HG03108 (cell line): ENCODE data around the gene HOXA6.

Source experiments
- ATAC-seq: cut with Tn5 transposase; IDR thresholded peaks from one replicate; pipeline ENCODE4 v1.9.1; 2021; ENCODE audit warnings: moderate library complexity; ENCODE audit not compliant: unreplicated experiment

The HOXA6 gene

GRCh38 chr7:27100694-27101170 is 46.8 kb downstream of the HOXA6 start:
- ATAC-seq: no peak

DNA sequence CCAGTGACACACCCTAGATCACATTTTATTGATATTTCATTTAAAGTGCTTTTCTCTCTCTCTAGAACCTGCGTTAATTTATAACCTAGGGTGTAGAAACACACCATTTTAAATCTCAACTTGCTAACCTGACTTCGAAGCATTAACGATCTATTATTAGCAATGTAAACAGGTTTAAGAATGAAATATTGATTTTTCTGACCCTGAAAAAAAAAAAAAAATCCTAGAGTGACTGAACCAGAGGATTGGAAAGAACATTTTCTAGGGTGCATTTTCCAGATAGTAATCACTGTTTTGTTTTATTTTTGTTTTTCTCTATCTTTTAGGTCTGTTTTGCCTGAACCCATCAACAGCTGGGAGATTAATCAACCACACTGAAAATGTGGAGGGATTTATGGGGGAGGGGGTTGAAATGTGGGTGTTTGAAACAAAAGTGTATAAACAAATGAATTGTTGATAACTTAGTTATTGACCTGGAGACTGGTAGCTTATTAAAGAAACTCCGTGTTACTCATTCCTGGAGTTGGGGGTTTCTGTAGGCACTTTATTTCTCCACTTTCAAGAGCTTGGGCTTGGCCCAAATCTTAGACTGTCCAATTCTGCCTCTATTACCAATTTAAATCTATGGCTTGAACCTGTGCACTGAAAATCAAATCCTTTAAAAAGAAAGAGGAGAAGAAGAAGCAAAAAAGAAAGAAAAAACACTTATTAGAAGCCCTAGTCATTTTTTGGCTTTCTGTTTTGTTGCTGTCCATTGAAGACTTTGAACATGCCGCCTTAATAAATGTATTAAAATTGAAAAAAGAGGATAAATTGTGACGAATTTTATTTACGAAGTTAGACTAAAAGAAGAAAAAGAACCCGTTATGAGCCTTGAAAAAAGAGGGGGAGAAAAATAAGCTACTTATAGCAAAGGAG is 47.9 kb downstream of the HOXA6 start:
- no peak for ATAC-seq

GRCh38 chr7:27098578-27099451 is 48.8 kb downstream of the HOXA6 start:
- ATAC-seq: no peak

DNA sequence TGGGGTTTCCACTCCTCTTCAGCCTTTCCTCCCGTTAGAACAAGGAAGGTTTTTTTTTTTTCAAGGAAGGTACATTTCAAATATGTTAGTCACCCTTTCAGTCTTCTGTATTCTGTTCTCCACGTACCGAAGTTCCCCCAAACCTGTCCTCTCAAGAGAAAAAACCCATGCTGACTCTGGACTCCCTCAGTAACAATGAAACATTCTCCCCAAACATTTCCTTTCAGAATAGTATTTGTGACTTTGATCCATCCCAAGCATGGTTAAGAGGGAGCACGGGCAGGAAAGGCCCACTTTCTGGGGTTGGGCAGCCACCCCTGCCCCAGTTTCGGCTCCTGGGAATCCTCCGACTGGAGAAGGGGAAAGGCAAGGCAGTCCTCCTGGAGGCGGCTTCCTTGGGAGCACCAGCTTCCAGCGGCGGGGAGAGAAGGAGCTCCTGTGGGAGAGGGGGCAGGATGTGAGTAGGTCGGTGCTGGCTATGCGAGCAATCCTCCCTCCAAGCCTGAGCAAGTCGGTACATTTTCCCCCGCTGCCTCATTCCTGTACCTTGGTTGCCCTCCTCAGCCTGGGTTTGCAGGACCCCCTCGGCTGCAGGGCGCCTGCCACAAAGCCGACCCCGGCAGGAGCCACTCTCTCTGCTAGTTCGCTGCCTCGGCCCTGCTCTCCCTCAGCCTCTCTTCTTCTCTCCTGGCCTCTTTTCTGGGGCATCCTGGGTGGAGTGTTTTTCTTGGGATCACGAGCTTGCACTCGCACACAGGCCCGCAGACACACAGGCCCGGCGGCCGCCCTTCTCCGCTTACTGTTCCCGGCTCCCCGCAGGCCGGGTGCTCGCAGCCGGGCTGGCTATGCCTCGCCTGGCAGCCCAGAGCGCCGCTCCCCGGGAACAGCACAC is 49.6 kb downstream of the HOXA6 start:
- ATAC-seq: no peak

GRCh38 chr7:27096768-27097514 is 50.6 kb downstream of the HOXA6 start:
- no peak for ATAC-seq

DNA sequence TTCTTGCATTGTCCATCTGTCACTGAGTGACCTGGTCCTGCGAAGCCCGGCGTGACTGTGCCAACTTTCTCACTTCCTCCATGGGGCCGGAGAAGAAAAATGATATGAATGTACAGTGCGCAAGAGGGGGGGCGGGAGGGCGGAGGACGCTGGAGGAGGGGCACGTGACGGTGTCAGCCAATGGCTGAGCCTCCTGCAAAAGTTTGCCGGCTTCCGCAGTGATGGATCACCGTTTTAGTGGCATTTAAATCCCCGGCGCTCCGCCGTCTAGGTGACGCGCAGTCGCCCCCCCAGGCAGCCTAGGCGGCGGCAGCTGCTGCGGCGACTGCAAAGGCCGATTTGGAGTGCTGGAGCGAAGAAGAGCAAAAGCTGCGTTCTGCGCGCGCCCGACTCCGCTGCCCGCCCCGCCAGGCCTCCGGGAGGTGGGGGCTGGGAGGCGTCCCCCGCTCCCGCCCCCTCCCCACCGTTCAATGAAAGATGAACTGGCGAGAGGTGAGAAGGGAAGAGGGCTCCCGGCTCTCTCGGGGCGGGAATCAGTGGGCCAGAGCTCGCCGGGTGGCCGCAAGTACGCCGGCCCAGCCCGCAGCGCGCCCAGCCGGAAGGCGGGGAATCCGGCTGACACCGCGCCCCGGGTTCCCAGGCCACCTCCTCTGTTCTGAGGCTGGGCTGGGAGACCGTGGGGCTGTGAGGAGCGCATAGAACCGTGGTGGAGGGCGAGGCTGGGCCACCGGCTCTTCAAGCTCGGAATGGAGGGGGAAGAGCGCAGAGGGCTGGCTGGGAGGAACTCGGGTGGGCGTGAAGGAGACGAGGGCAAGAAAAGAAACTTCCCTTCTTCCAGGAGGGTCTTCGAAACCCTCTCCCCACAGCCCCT is 51.4 kb downstream of the HOXA6 start, which contains the start of gene HOXA1:
TSS of gene HOXA1 (minus strand) at position 104 of the 871 bp plus-strand sequence. CDS start at position 16, 88 bp downstream.
- peak; percentile 67 for ATAC-seq
